Panc1 (cell line): ENCODE measurements around the gene SYNE1. TPM values are rescaled to one million over a fixed set of nuclear protein-coding genes. Genes with fewer than 3 reads are reported as not detected.

ENCODE experiments used
- ATAC-seq: fragments of 200-7000 bp; cut with Tn5 transposase; 2 replicates; pipeline ENCODE4 v1.9.1; 2020; ENCODE audit warnings: mild to moderate bottlenecking, moderate library complexity
- BruUV-seq: library from RNA; stranded (reverse); fragments of 400-500 nt; replicated peaks from 2 replicates; lab custom pipeline; 2021; lab: Mats Ljungman, UMichigan
- CTCF ChIA-PET: fragments of 300-600 bp; sonication (Branson Sonifier 250); formaldehyde crosslinking; loops from one replicate; lab custom pipeline; 2022; ENCODE audit warnings: antibody characterized with exemption; lab: Charles Lee
- POLR2A ChIA-PET: fragments of 300-600 bp; sonication (Branson Sonifier 250); formaldehyde crosslinking; loops from one replicate; lab custom pipeline; 2022; ENCODE audit warnings: antibody characterized with exemption; lab: Charles Lee
- DNase-seq: peaks from one replicate; pipeline ENCODE4 v3.0.0-alpha.2; 2010; ENCODE audit warnings: low read depth, low spot score
- H3K27ac ChIP-seq: 2 replicates; pipeline ENCODE4 v1.5.1; 2011; ENCODE audit warnings: mild to moderate bottlenecking, low read length, inconsistent platforms
- H3K27me3 ChIP-seq: fragments of 200-500 bp; sonication (Bioruptor generic); 2 replicates; pipeline ENCODE4 v1.6.0; 2014; ENCODE audit warnings: low read length, inconsistent platforms; ENCODE audit not compliant: control insufficient read depth, insufficient read depth
- H3K36me3 ChIP-seq: fragments of 200-500 bp; sonication (Bioruptor generic); 2 replicates; pipeline ENCODE4 v1.5.1; 2014; ENCODE audit warnings: inconsistent platforms, mild to moderate bottlenecking, low read length, moderate library complexity; ENCODE audit not compliant: control insufficient read depth, insufficient read depth
- H3K4me1 ChIP-seq: 2 replicates; pipeline ENCODE4 v1.5.1; 2011; ENCODE audit warnings: inconsistent platforms, mild to moderate bottlenecking, low read length, moderate library complexity; ENCODE audit not compliant: control insufficient read depth, insufficient read depth
- H3K4me3 ChIP-seq, 2 experiments: 2 replicates each; pipeline ENCODE4 v1.5.1; 2011 to 2012; ENCODE audit warnings: low read depth in 2 of 2, low read length in 2 of 2, mild to moderate bottlenecking in 2 of 2, inconsistent platforms in 1 of 2, moderate library complexity in 1 of 2
- H3K9me3 ChIP-seq: fragments of 200-500 bp; sonication (Bioruptor generic); 2 replicates; pipeline ENCODE4 v1.5.1; 2014; ENCODE audit warnings: low read depth, mild to moderate bottlenecking, inconsistent platforms, low read length, moderate library complexity; ENCODE audit not compliant: control insufficient read depth, insufficient read depth
- CTCF ChIP-seq: fragments of 450-650 bp; IDR thresholded peaks from 2 replicates; pipeline ENCODE4 v1.5.1; 2017; ENCODE audit warnings: mild to moderate bottlenecking
- POLR2AphosphoS5 ChIP-seq: IDR thresholded peaks from 2 replicates; pipeline ENCODE4 v1.6.1; 2012; ENCODE audit warnings: mild to moderate bottlenecking, low read depth, low read length, moderate library complexity
- REST ChIP-seq, 2 experiments: IDR thresholded peaks; 2 replicates each; pipeline ENCODE4 v1.6.1; 2011 to 2012; ENCODE audit warnings: low read depth in 2 of 2, control low read depth in 1 of 2, low read length in 1 of 2, mild to moderate bottlenecking in 1 of 2, moderate library complexity in 1 of 2; ENCODE audit not compliant: insufficient read depth in 1 of 2
- SIN3A ChIP-seq: IDR thresholded peaks from 2 replicates; pipeline ENCODE4 v1.6.1; 2012; ENCODE audit warnings: low read depth, mild to moderate bottlenecking, low read length, moderate library complexity, borderline replicate concordance; ENCODE audit not compliant: insufficient read depth
- TCF7L2 ChIP-seq: IDR thresholded peaks from 2 replicates; pipeline ENCODE4 v1.6.1; 2011; ENCODE audit warnings: mild to moderate bottlenecking, low read depth, low read length, inconsistent platforms
- in situ Hi-C: cut with HindIII; loops from 2 replicates; pipeline ENCODE4 v1.10.0; 2016; ENCODE audit warnings: low sequenced_read_pairs, low pct_unique_long_range_greater_than_20kb
- intact Hi-C: fragments of 100-400 bp; cut with micrococcal nuclease; formaldehyde crosslinking; loops from one replicate; pipeline ENCODE4 v1.10.0; 2022; ENCODE audit not compliant: unreplicated experiment
- total RNA-seq: library from RNA; stranded (reverse); gene quantifications from one replicate; pipeline ENCODE4 v1.2.1, GENCODE V29; 2021; ENCODE audit not compliant: unreplicated experiment

Gene SYNE1
- total RNA-seq, 1 experiment from 2014 or later = 3.2 TPM

DNA sequence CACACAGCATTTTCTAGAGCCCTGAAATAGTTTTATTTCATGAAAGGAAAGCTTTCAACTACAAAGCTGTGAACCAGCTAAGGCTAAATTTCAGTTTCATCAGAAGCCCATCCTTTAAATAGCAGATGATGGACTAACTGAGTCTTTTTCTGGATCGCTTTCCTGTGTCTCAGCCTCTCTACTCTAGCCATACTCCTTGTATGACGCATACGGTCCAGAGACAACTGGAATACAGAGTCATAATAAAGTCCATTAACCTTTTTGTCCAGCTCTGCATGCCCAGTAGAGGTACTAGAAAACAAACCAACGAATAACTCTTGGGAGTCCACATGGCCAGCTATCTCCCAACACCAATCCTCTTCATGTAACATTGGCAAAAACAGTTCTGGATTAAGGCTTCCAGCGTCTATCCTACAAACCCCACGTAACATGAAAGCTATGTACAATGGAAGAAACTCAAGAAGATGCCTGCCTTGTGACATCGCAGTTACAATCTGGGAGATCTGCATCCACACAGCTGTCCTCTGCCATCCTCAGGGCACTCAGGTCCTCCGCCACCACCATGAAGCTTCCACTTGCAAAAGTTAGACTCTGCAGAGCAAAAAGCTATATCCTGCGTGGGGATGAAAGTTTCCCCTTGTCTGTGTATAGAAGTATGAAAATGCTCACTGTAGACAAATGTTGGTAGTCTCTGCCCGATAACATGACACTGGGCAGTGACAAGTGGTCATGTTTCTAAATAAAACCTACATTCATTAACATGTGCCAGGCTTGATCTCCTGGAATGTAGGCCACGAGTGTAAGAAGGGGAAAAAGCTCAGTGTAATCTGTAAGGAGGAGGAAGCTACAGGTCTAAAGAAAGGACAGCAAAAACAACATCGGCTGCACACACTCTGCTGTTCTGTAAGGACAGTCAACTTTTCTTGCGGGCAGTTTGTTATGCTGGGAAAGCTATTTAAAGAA, 469.2 kb downstream of the SYNE1 start:
- no TSS peak for BruUV-seq
- ChIA-PET POLR2A (no interaction called here), CTCF (interaction anchor here (0.6 kb wide), 1 partner anchor 336 kb away, joined by 3 read pairs; no protein-coding TSS in a partner anchor)
- intact Hi-C loops (no loop called here), in situ Hi-C loops (no loop called here)
- ATAC-seq = no peak
- Histone ChIP-seq H3K4me3 (no peak overlapping the region), H3K4me1 (no peaks in the 10 kb centered on the region), H3K9me3 (no peaks in the 10 kb centered on the region), H3K27ac (no peak overlapping the region), H3K27me3 (no peaks in the 10 kb centered on the region), H3K36me3 (no peaks in the 10 kb centered on the region)
- TF ChIP-seq POLR2AphosphoS5 = no peak
- TF ChIP-seq SIN3A = no peak
- no peak for TF ChIP-seq TCF7L2
- TF ChIP-seq REST (IDR thresholded peaks at IDR 0.05; ENCODE audit: insufficient read depth in 1 of 2, low read depth in 2 of 2, low read length in 1 of 2) = no peak
- TF ChIP-seq CTCF = no peak
- no peak for DNase-seq

- no peaks in the 10 kb centered on the region for H3K4me1 ChIP-seq
- DNase-seq (no peak), ATAC-seq (no peak)
- H3K27me3 ChIP-seq = no peaks in the 10 kb centered on the region
- in situ Hi-C loops = no loop called here
- H3K36me3 ChIP-seq = no peaks in the 10 kb centered on the region
- no peak overlapping the region for H3K4me3 ChIP-seq
- ChIA-PET POLR2A (no interaction called here), CTCF (no interaction called here)
- no peak for TF ChIP-seq SIN3A
- no peak for TF ChIP-seq TCF7L2
- no peak for TF ChIP-seq POLR2AphosphoS5
- TF ChIP-seq CTCF = no peak
- TF ChIP-seq REST (IDR thresholded peaks at IDR 0.05; ENCODE audit: insufficient read depth in 1 of 2, low read depth in 2 of 2, low read length in 1 of 2) = no peak
- no TSS peak for BruUV-seq
- no peaks in the 10 kb centered on the region for H3K9me3 ChIP-seq
- no peak overlapping the region for H3K27ac ChIP-seq
- intact Hi-C loops = no loop called here
Observed at GRCh38 chr6:152166897-152167296, 470.3 kb downstream of the SYNE1 start.
